HFF-Myc (cell line): ENCODE data around the gene BRD3OS.

Experiments used
- DNase-seq: peaks from one replicate; pipeline ENCODE4 v3.0.0-alpha.2; 2011; ENCODE audit warnings: low read depth; ENCODE audit errors: extremely low read depth
- H3K4me3 ChIP-seq: replicated peaks from 2 replicates; pipeline ENCODE4 v1.5.1; 2011; ENCODE audit warnings: low read depth, mild to moderate bottlenecking, control low read depth, low read length
- TF ChIP-seq, protein P1 (sequence below): IDR thresholded peaks from 2 replicates; pipeline ENCODE4 v1.5.1; 2012; ENCODE audit warnings: mild to moderate bottlenecking, low read depth, low read length, control low read depth; ENCODE audit errors: missing control alignments

The BRD3OS gene

GRCh38 chr9:133978899-133979272 is 46.4 kb upstream of the BRD3OS start:
- H3K4me3 ChIP-seq, result no peak overlapping the region
- TF ChIP-seq, protein P1, sequence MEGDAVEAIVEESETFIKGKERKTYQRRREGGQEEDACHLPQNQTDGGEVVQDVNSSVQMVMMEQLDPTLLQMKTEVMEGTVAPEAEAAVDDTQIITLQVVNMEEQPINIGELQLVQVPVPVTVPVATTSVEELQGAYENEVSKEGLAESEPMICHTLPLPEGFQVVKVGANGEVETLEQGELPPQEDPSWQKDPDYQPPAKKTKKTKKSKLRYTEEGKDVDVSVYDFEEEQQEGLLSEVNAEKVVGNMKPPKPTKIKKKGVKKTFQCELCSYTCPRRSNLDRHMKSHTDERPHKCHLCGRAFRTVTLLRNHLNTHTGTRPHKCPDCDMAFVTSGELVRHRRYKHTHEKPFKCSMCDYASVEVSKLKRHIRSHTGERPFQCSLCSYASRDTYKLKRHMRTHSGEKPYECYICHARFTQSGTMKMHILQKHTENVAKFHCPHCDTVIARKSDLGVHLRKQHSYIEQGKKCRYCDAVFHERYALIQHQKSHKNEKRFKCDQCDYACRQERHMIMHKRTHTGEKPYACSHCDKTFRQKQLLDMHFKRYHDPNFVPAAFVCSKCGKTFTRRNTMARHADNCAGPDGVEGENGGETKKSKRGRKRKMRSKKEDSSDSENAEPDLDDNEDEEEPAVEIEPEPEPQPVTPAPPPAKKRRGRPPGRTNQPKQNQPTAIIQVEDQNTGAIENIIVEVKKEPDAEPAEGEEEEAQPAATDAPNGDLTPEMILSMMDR, result no peak
- DNase-seq, result no peak

- H3K4me3 ChIP-seq, result no peak overlapping the region
- no peak for DNase-seq
- TF ChIP-seq, protein P1, result no peak
Observed at GRCh38 chr9:133979273-133979920, 45.9 kb upstream of the BRD3OS start.

GRCh38 chr9:133979921-133980863 is 45.1 kb upstream of the BRD3OS start:
- no peak for DNase-seq
- H3K4me3 ChIP-seq, result no peak overlapping the region
- TF ChIP-seq, protein P1, result no peak

DNA sequence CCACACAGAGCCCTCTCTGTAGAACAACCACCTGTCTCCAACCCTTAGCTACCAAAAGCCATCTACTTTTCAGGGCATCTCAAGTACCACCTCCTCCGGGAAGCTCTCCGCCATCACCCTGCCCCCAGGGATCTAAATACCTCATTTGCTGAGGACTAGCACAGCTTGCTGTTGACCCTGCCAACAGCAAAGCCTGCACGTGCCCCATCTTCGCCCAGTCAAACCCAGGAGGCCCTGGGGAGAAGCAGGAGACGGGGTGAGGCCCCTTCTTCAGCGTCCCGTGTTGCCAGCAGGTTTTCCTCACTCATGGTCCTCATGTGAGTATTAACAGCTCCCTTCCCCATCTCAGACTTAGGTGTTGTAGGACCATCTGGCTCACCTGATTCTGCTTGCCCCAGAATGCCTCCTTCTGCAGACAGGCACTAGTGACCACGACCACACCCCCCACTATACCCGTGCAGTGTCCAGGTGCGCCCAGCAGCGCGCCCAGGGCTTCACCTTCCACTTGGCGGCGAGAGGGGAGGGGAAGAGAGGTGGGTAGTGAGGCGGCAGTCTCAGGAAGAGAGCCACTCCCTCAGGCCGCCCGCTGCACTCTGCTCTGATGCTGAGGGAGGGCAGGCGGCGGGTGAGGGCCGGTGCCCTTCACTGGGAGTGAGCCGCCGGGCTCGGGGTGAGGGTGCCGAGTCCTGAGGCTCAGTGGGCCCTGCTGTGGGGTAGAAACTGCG is 44.3 kb upstream of the BRD3OS start:
- no peak for DNase-seq
- TF ChIP-seq, protein P1, result no peak
- no peak overlapping the region for H3K4me3 ChIP-seq

- TF ChIP-seq, protein P1, result no peak
- H3K4me3 ChIP-seq, result no peak overlapping the region
- DNase-seq, result no peak
Observed at GRCh38 chr9:133981589-133981957, 43.7 kb upstream of the BRD3OS start.

DNA sequence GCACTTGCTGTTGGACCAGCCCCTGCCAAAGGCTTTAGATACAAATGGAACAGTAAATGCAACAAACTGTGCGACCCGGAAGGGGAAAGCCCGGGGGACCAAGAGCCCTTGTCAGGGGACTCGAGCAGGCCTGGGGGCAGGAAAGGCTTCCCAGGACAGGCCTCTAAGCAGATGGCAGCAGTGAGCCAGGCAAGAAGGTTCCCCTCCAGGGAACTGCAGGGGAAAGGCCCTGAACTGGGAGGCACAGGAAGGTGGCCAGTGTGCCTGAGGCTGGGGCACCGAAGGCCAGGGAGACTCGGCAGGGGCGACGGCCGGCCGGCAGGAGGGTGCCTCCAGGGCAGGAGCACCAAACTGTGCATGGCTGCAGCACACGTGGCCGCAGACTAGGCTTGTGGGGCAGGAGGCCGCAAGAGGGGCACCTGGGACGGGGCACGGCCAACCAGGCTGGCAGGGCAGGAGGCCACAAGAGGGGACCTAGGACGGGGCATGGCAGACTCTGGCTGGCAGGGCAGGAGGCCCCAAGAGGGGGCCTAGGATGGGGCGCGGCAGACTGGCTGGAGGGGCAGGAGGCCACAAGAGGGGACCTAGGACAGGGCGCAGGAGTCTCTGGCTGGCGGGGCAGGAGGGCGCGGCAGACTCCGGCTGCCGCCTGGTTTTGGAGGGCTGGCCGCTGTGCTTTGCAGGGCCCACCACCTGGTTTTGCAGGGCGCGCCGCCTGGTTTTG is 43.2 kb upstream of the BRD3OS start:
- TF ChIP-seq, protein P1, result no peak
- H3K4me3 ChIP-seq, result no peak overlapping the region
- DNase-seq, result no peak
